Mesenchymal stem cell (in vitro differentiated cells and primary cell): ENCODE results near the gene HAGHL.

ENCODE experiments used
- DNase-seq: peaks from one replicate; pipeline ENCODE4 v3.0.0-alpha.2; 2013
- H2AFZ ChIP-seq: one replicate; pipeline ENCODE4 v1.6.1; 2013; ENCODE audit warnings: low read depth, mild to moderate bottlenecking, control low read depth, inconsistent platforms, low read length, moderate library complexity
- H2AK5ac ChIP-seq: 2 replicates; pipeline ENCODE4 v1.6.1; 2013; ENCODE audit warnings: low read length, moderate library complexity, mild to moderate bottlenecking, inconsistent platforms; ENCODE audit not compliant: severe bottlenecking
- H2BK120ac ChIP-seq: one replicate; pipeline ENCODE4 v1.6.1; 2013; ENCODE audit warnings: low read depth, mild to moderate bottlenecking, inconsistent platforms, low read length, moderate library complexity
- H2BK12ac ChIP-seq, 2 experiments: one replicate each; pipeline ENCODE4 v1.6.1; 2013; ENCODE audit warnings: inconsistent platforms in 2 of 2, low read length in 2 of 2, mild to moderate bottlenecking in 2 of 2, moderate library complexity in 2 of 2, control low read depth in 1 of 2
- H2BK15ac ChIP-seq: one replicate; pipeline ENCODE4 v1.6.1; 2013; ENCODE audit warnings: mild to moderate bottlenecking, low read depth, inconsistent platforms; ENCODE audit not compliant: poor library complexity, severe bottlenecking
- H2BK5ac ChIP-seq: 2 replicates; pipeline ENCODE4 v1.6.1; 2013; ENCODE audit warnings: low read depth, mild to moderate bottlenecking, low read length, control low read depth, inconsistent platforms; ENCODE audit not compliant: poor library complexity, severe bottlenecking
- H3K14ac ChIP-seq, 2 experiments: one replicate each; pipeline ENCODE4 v1.6.1; 2013; ENCODE audit warnings: inconsistent platforms in 2 of 2, low read length in 2 of 2, control low read depth in 1 of 2, mild to moderate bottlenecking in 1 of 2, moderate library complexity in 1 of 2
- H3K18ac ChIP-seq, 2 experiments: one replicate each; pipeline ENCODE4 v1.6.1; 2013; ENCODE audit warnings: inconsistent platforms in 2 of 2, low read length in 2 of 2, control low read depth in 1 of 2, low read depth in 1 of 2, mild to moderate bottlenecking in 1 of 2
- H3K23ac ChIP-seq, 2 experiments: one replicate each; pipeline ENCODE4 v1.6.1; 2013; ENCODE audit warnings: inconsistent platforms in 2 of 2, low read length in 2 of 2, mild to moderate bottlenecking in 2 of 2, moderate library complexity in 2 of 2, control low read depth in 1 of 2
- H3K27ac ChIP-seq: 2 replicates; pipeline ENCODE4 v1.5.1; 2013; ENCODE audit warnings: mild to moderate bottlenecking, moderate library complexity, low read length, control low read depth, inconsistent platforms; ENCODE audit not compliant: poor library complexity, severe bottlenecking
- H3K27me3 ChIP-seq, 2 experiments: 2 replicates each; pipeline versions ENCODE4 v1.6.1 to v1.7.0; 2013; ENCODE audit warnings: low read length in 2 of 2, mild to moderate bottlenecking in 2 of 2, moderate library complexity in 2 of 2, control low read depth in 1 of 2, inconsistent platforms in 1 of 2; ENCODE audit not compliant: control insufficient read depth in 1 of 2, insufficient read depth in 1 of 2
- H3K36me3 ChIP-seq, 2 experiments: 2 replicates each; pipeline versions ENCODE4 v1.6.1 to v1.7.0; 2013; ENCODE audit warnings: low read length in 2 of 2, control low read depth in 1 of 2, inconsistent platforms in 1 of 2, low read depth in 1 of 2, mild to moderate bottlenecking in 1 of 2; ENCODE audit not compliant: insufficient read depth in 2 of 2, control insufficient read depth in 1 of 2
- H3K4ac ChIP-seq, 2 experiments: one replicate each; pipeline ENCODE4 v1.6.1; 2013; ENCODE audit warnings: inconsistent platforms in 2 of 2, low read length in 2 of 2, mild to moderate bottlenecking in 2 of 2, moderate library complexity in 2 of 2, control low read depth in 1 of 2, low read depth in 1 of 2
- H3K4me1 ChIP-seq: 2 replicates; pipeline ENCODE4 v1.6.1; 2013; ENCODE audit warnings: low read depth, low read length, control low read depth; ENCODE audit not compliant: control insufficient read depth, insufficient read depth
- H3K4me2 ChIP-seq: 2 replicates; pipeline ENCODE4 v1.6.1; 2013; ENCODE audit warnings: low read length, mild to moderate bottlenecking, inconsistent platforms; ENCODE audit not compliant: poor library complexity, severe bottlenecking
- H3K4me3 ChIP-seq, 2 experiments: 2 replicates each; pipeline versions ENCODE4 v1.5.1 to v1.7.0; 2013; ENCODE audit warnings: low read length in 2 of 2, mild to moderate bottlenecking in 2 of 2, control low read depth in 1 of 2, low read depth in 1 of 2; ENCODE audit not compliant: insufficient read depth in 1 of 2
- H3K79me1 ChIP-seq: replicated peaks from 2 replicates; pipeline ENCODE4 v1.6.1; 2013; ENCODE audit warnings: mild to moderate bottlenecking, control low read depth, low read length, inconsistent platforms; ENCODE audit not compliant: poor library complexity, severe bottlenecking
- H3K9ac ChIP-seq: 2 replicates; pipeline ENCODE4 v1.7.0; 2013; ENCODE audit warnings: mild to moderate bottlenecking, low read length, moderate library complexity
- H3K9me3 ChIP-seq: 2 replicates; pipeline ENCODE4 v1.7.0; 2013; ENCODE audit warnings: mild to moderate bottlenecking, low read length; ENCODE audit not compliant: control insufficient read depth
- H4K8ac ChIP-seq: one replicate; pipeline ENCODE4 v1.6.1; 2013; ENCODE audit warnings: inconsistent platforms, mild to moderate bottlenecking, low read length, moderate library complexity
- H4K91ac ChIP-seq: one replicate; pipeline ENCODE4 v1.6.1; 2013; ENCODE audit warnings: mild to moderate bottlenecking, low read length, inconsistent platforms
- WGBS: methylation state at CpG from one replicate; pipeline ENCODE4 v1.1.7; 2013; ENCODE audit warnings: mixed read lengths; 5-methylcytosine and 5-hydroxymethylcytosine counted together

The HAGHL gene

GRCh38 chr16:754656-755055 is 27.8 kb downstream of the HAGHL start:
- H3K9ac ChIP-seq, result no peak overlapping the region
- WGBS, result 89% methylated on average over 11 of the region's 11 CpGs
- H3K27me3 ChIP-seq, result peaks cover 14 to 41% of the 10 kb centered on the region in 2 experiments
- no peak overlapping the region for H2BK12ac ChIP-seq
- H3K4me1 ChIP-seq, result peaks cover 3% of the 10 kb centered on the region
- H2BK120ac ChIP-seq, result no peak overlapping the region
- H4K8ac ChIP-seq, result no peak overlapping the region
- no peaks in the 10 kb centered on the region for H3K36me3 ChIP-seq
- no peak overlapping the region for H3K4me2 ChIP-seq
- H3K23ac ChIP-seq, result no peak overlapping the region
- H3K79me1 ChIP-seq, result no peaks in the 10 kb centered on the region
- no peak overlapping the region for H2BK15ac ChIP-seq
- H3K4ac ChIP-seq, result no peak overlapping the region
- H3K18ac ChIP-seq, result no peak overlapping the region
- no peak overlapping the region for H2BK5ac ChIP-seq
- DNase-seq, result no peak
- H4K91ac ChIP-seq, result no peak overlapping the region
- H2AK5ac ChIP-seq, result no peak overlapping the region
- no peak overlapping the region for H3K14ac ChIP-seq
- H3K27ac ChIP-seq, result no peak overlapping the region
- no peak overlapping the region for H2AFZ ChIP-seq
- H3K9me3 ChIP-seq, result peaks cover 5% of the 10 kb centered on the region
- no peak overlapping the region for H3K4me3 ChIP-seq

- Histone ChIP-seq H3K9me3 (peaks cover 5% of the 10 kb centered on the region), H3K4me1 (peaks cover 11% of the 10 kb centered on the region), H3K27ac (no peak overlapping the region), H2BK120ac (no peak overlapping the region), H3K23ac (no peak overlapping the region), H3K18ac (no peak overlapping the region), H3K9ac (no peak overlapping the region), H4K8ac (no peak overlapping the region), H3K14ac (no peak overlapping the region), H2BK15ac (peak overlapping the region; percentile 41), H2AK5ac (no peak overlapping the region), H2BK12ac (no peak overlapping the region), H4K91ac (no peak overlapping the region), H3K79me1 (no peaks in the 10 kb centered on the region), H3K4ac (no peak overlapping the region), H3K4me2 (no peak overlapping the region), H3K4me3 (no peak overlapping the region), H3K36me3 (no peaks in the 10 kb centered on the region), H3K27me3 (peaks cover 14 to 42% of the 10 kb centered on the region in 2 experiments), H2AFZ (no peak overlapping the region), H2BK5ac (no peak overlapping the region)
- DNase-seq, result no peak
- 95% methylated on average over 5 of the region's 5 CpGs for WGBS
Measured at GRCh38 chr16:756428-756827, 29.5 kb downstream of the HAGHL start.

- no peaks in the 10 kb centered on the region for H3K36me3 ChIP-seq
- H3K27ac ChIP-seq, result no peak overlapping the region
- H3K27me3 ChIP-seq, result peaks cover 5 to 42% of the 10 kb centered on the region in 2 experiments
- no peak overlapping the region for H3K14ac ChIP-seq
- WGBS, result 91% methylated on average over 34 of the region's 34 CpGs
- H2BK120ac ChIP-seq, result no peak overlapping the region
- H3K4me1 ChIP-seq, result peaks cover 11% of the 10 kb centered on the region
- H3K23ac ChIP-seq, result no peak overlapping the region
- no peaks in the 10 kb centered on the region for H3K79me1 ChIP-seq
- H2BK5ac ChIP-seq, result no peak overlapping the region
- H2AK5ac ChIP-seq, result no peak overlapping the region
- H3K4me3 ChIP-seq, result no peak overlapping the region
- no peak overlapping the region for H3K18ac ChIP-seq
- H2AFZ ChIP-seq, result no peak overlapping the region
- H2BK12ac ChIP-seq, result no peak overlapping the region
- no peak overlapping the region for H3K4me2 ChIP-seq
- no peak overlapping the region for H2BK15ac ChIP-seq
- no peak overlapping the region for H4K91ac ChIP-seq
- no peak overlapping the region for H3K9ac ChIP-seq
- no peak for DNase-seq
- H3K4ac ChIP-seq, result no peak overlapping the region
- no peak overlapping the region for H4K8ac ChIP-seq
- H3K9me3 ChIP-seq, result peaks cover 5% of the 10 kb centered on the region
Measured at GRCh38 chr16:759110-759910, 32.4 kb downstream of the HAGHL start.

- H3K4ac ChIP-seq, result no peak overlapping the region
- H3K9ac ChIP-seq, result no peak overlapping the region
- peaks cover 5% of the 10 kb centered on the region for H3K9me3 ChIP-seq
- H3K4me3 ChIP-seq, result no peak overlapping the region
- H3K36me3 ChIP-seq, result no peaks in the 10 kb centered on the region
- H2BK5ac ChIP-seq, result no peak overlapping the region
- H4K8ac ChIP-seq, result no peak overlapping the region
- no peak overlapping the region for H4K91ac ChIP-seq
- no peak overlapping the region for H2AFZ ChIP-seq
- H3K14ac ChIP-seq, result no peak overlapping the region
- H3K18ac ChIP-seq, result no peak overlapping the region
- no peak overlapping the region for H2BK15ac ChIP-seq
- H3K79me1 ChIP-seq, result no peaks in the 10 kb centered on the region
- H3K4me2 ChIP-seq, result no peak overlapping the region
- no peak overlapping the region for H3K27ac ChIP-seq
- peaks cover 11% of the 10 kb centered on the region for H3K4me1 ChIP-seq
- no peak for DNase-seq
- no peak overlapping the region for H3K23ac ChIP-seq
- no peak overlapping the region for H2BK12ac ChIP-seq
- no peak overlapping the region for H2AK5ac ChIP-seq
- 76% methylated on average over 15 of the region's 15 CpGs for WGBS
- no peak overlapping the region for H2BK120ac ChIP-seq
- peaks cover 5 to 37% of the 10 kb centered on the region in 2 experiments for H3K27me3 ChIP-seq
Measured at GRCh38 chr16:760065-760464, 33.2 kb downstream of the HAGHL start.
